Right atrium auricular region (tissue), 2 donors: ENCODE measurements around the gene GLIPR1L1. TPM values are rescaled to one million over a fixed set of nuclear protein-coding genes. Genes with fewer than 3 reads are reported as not detected.

Experiments used
- total RNA-seq, 2 donors: library from RNA; depleted of rRNA; stranded (reverse); fragments of >200 nt; gene quantifications; one replicate each; pipeline ENCODE4 v1.1.0, GENCODE V29; 2016

Gene GLIPR1L1
- total RNA-seq, 2 donors from 2014 or later: not detected

Other genes starting within 250 kb of the GLIPR1L1 start
- gene KCNC2, start 124.8 kb upstream of the GLIPR1L1 start, total RNA-seq: not detected
- gene CAPS2, start 4.3 kb upstream of the GLIPR1L1 start, total RNA-seq: 10 to 100 TPM in 1 of 2 donors, 1 to 10 TPM in 1; 7.3 to 11.3 TPM
- 1 to 10 TPM; 2.3 to 3.8 TPM for gene GLIPR1L2, start 56.4 kb downstream of the GLIPR1L1 start, total RNA-seq
- 10 to 100 TPM in 1 of 2 donors, 1 to 10 TPM in 1; 6.4 to 14.1 TPM for gene GLIPR1, start 146.1 kb downstream of the GLIPR1L1 start, total RNA-seq
- gene KRR1, start 176.9 kb downstream of the GLIPR1L1 start, total RNA-seq: 10 to 100 TPM; 12.3 to 23.8 TPM